Breast epithelium (tissue), 4 donors: Measurements from ENCODE around the gene SLC23A3. TPM values are rescaled to one million over a fixed set of nuclear protein-coding genes. Genes with fewer than 3 reads are reported as not detected.
A peak's percentile ranks its signal among the peaks of the same experiment; 100 is the strongest.

ENCODE experiments used
- DNase-seq, 2 donors: peaks; one replicate each; pipeline ENCODE4 v3.0.0-alpha.2; 2019; ENCODE audit warnings: low spot score in 2 of 2
- H3K27ac ChIP-seq, 2 donors: fragments of 200-600 bp; sonication (generic) in 1 of 2; one replicate each; pipeline ENCODE4 v1.5.1; 2016 to 2019; ENCODE audit warnings: mild to moderate bottlenecking in 1 of 2
- H3K27me3 ChIP-seq, 2 donors: fragments of 200-600 bp; sonication (generic) in 1 of 2; one replicate each; pipeline versions ENCODE4 v1.5.1 to v1.6.0; 2017 to 2019; ENCODE audit warnings: control low read depth in 1 of 2, mild to moderate bottlenecking in 1 of 2
- H3K36me3 ChIP-seq: fragments of 200-600 bp; one replicate; pipeline ENCODE4 v1.5.1; 2019
- H3K4me1 ChIP-seq, 2 donors: fragments of 200-600 bp; sonication (generic); one replicate each; pipeline ENCODE4 v1.5.1; 2016 to 2019; ENCODE audit warnings: control low read depth in 1 of 2
- H3K4me3 ChIP-seq, 3 donors: fragments of 200-600 bp; sonication (generic); 1 replicate in 2 of 3; 2 replicates in 1 of 3; pipeline ENCODE4 v1.5.1; 2016 to 2019; ENCODE audit warnings: mild to moderate bottlenecking in 3 of 3, moderate library complexity in 2 of 3
- H3K9me3 ChIP-seq, 2 donors: fragments of 200-600 bp; sonication (generic) in 1 of 2; one replicate each; pipeline ENCODE4 v1.5.1; 2016 to 2019; ENCODE audit warnings: control low read depth in 1 of 2
- CTCF ChIP-seq, 3 donors: fragments of 450-650 bp; IDR thresholded peaks; one replicate each; pipeline ENCODE4 v1.5.1; 2016 to 2017; ENCODE audit warnings: antibody characterized with exemption in 3 of 3, mild to moderate bottlenecking in 3 of 3, moderate library complexity in 3 of 3
- POLR2A ChIP-seq: fragments of 450-650 bp; IDR thresholded peaks from one replicate; pipeline ENCODE4 v1.6.1; 2016; ENCODE audit warnings: antibody characterized with exemption, mild to moderate bottlenecking, moderate library complexity
- POLR2AphosphoS5 ChIP-seq, 3 donors: sonication (generic); formaldehyde crosslinking; IDR thresholded peaks; one replicate each; pipeline ENCODE4 v1.6.1; 2017; ENCODE audit warnings: antibody characterized with exemption in 3 of 3
- intact Hi-C: fragments of 100-400 bp; cut with DNase I; formaldehyde crosslinking; loops from one replicate; pipeline ENCODE4 v1.15.1; 2023; ENCODE audit warnings: low total_unique reads
- total RNA-seq, 3 donors: library from RNA; depleted of rRNA; stranded (reverse); fragments of >200 nt; gene quantifications; one replicate each; pipeline ENCODE4 v1.1.0, GENCODE V29; 2016

The SLC23A3 gene
- total RNA-seq, 3 donors from 2014 or later = 0.48 to 3.4 (median 2.0) TPM

GRCh38 chr2:219125886-219126270 is 44.0 kb downstream of the SLC23A3 start:
- intact Hi-C loops = no loop called here
- H3K27ac ChIP-seq = peak overlapping the region; percentile 8 to 41
- no peaks in the 10 kb centered on the region for H3K36me3 ChIP-seq
- no peak for DNase-seq
- no peaks in the 10 kb centered on the region for H3K27me3 ChIP-seq
- H3K4me1 ChIP-seq = peaks cover 0 to 3% of the 10 kb centered on the region in 2 donors
- no peaks in the 10 kb centered on the region for H3K9me3 ChIP-seq
- TF ChIP-seq POLR2A (no peak), POLR2AphosphoS5 (IDR thresholded peaks at IDR 0.05) (no peak), CTCF (IDR thresholded peaks at IDR 0.05) (no peak)
- no peak overlapping the region for H3K4me3 ChIP-seq

GRCh38 chr2:219125225-219125885 is 44.5 kb downstream of the SLC23A3 start:
- H3K4me1 ChIP-seq = peaks cover 0 to 3% of the 10 kb centered on the region in 2 donors
- TF ChIP-seq POLR2A (no peak), POLR2AphosphoS5 (IDR thresholded peaks at IDR 0.05) (no peak), CTCF (IDR thresholded peaks at IDR 0.05) (no peak)
- H3K9me3 ChIP-seq = no peaks in the 10 kb centered on the region
- DNase-seq = peak in 1 of 2 donors; percentile 75
- no peaks in the 10 kb centered on the region for H3K27me3 ChIP-seq
- intact Hi-C loops = no loop called here
- H3K27ac ChIP-seq = peak overlapping the region; percentile 8 to 41
- no peaks in the 10 kb centered on the region for H3K36me3 ChIP-seq
- H3K4me3 ChIP-seq = no peak overlapping the region

- DNase-seq = no peak
- H3K9me3 ChIP-seq = no peaks in the 10 kb centered on the region
- no peak for TF ChIP-seq POLR2AphosphoS5 (IDR thresholded peaks at IDR 0.05)
- no peak for TF ChIP-seq POLR2A
- no peak for TF ChIP-seq CTCF (IDR thresholded peaks at IDR 0.05)
- H3K4me1 ChIP-seq = peaks cover 0 to 3% of the 10 kb centered on the region in 2 donors
- no peak overlapping the region for H3K4me3 ChIP-seq
- intact Hi-C loops = no loop called here
- H3K36me3 ChIP-seq = no peaks in the 10 kb centered on the region
- no peaks in the 10 kb centered on the region for H3K27me3 ChIP-seq
- peak overlapping the region in 1 of 2 donors; percentile 8 for H3K27ac ChIP-seq
These were observed 45.3 kb downstream of the SLC23A3 start for GRCh38 chr2:219124381-219125110.

GRCh38 chr2:219123356-219124135 is 46.3 kb downstream of the SLC23A3 start:
- TF ChIP-seq CTCF (IDR thresholded peaks at IDR 0.05) (no peak), POLR2AphosphoS5 (IDR thresholded peaks at IDR 0.05) (no peak), POLR2A (no peak)
- intact Hi-C loops = no loop called here

More at GRCh38 chr2:219123356-219124135, 46.3 kb downstream of the SLC23A3 start:
- H3K4me3 ChIP-seq = no peak overlapping the region
- H3K27me3 ChIP-seq = no peaks in the 10 kb centered on the region
- H3K4me1 ChIP-seq = peaks cover 0 to 3% of the 10 kb centered on the region in 2 donors
- peak overlapping the region in 1 of 2 donors; percentile 78 for H3K27ac ChIP-seq
- no peak for DNase-seq
- no peaks in the 10 kb centered on the region for H3K9me3 ChIP-seq
- no peaks in the 10 kb centered on the region for H3K36me3 ChIP-seq
